MM.1S (cell line): ENCODE measurements around the gene UQCC5.
A peak's percentile ranks its signal among the peaks of the same experiment; 100 is the strongest.

Experiments
- DNase-seq: peaks from one replicate; pipeline ENCODE4 v3.0.0-alpha.2; 2015
- H2AFZ ChIP-seq: fragments of 300-600 bp; sonication (generic); 2 replicates; pipeline ENCODE4 v1.6.0; 2016; ENCODE audit warnings: antibody characterized with exemption, low read length
- H3F3A ChIP-seq: fragments of 300-600 bp; sonication (generic); 2 replicates; pipeline ENCODE4 v1.6.1; 2016; ENCODE audit warnings: mild to moderate bottlenecking, antibody characterized with exemption, low read length, moderate library complexity, mixed read lengths; ENCODE audit not compliant: insufficient read depth
- H3K27ac ChIP-seq: fragments of 300-600 bp; sonication (generic); 2 replicates; pipeline ENCODE4 v1.5.1; 2016; ENCODE audit warnings: mild to moderate bottlenecking, low read length
- H3K27me3 ChIP-seq: fragments of 300-600 bp; sonication (generic); replicated peaks from 2 replicates; pipeline ENCODE4 v1.6.0; 2016; ENCODE audit warnings: low read length; ENCODE audit not compliant: insufficient read depth
- H3K36me3 ChIP-seq: fragments of 300-600 bp; sonication (generic); replicated peaks from 2 replicates; pipeline ENCODE4 v1.6.1; 2016; ENCODE audit warnings: mild to moderate bottlenecking, low read length, mixed read lengths; ENCODE audit not compliant: insufficient read depth
- H3K4me1 ChIP-seq: fragments of 300-600 bp; sonication (generic); 2 replicates; pipeline ENCODE4 v1.6.1; 2016; ENCODE audit warnings: low read length, mixed read lengths
- H3K4me2 ChIP-seq: fragments of 300-600 bp; sonication (generic); 2 replicates; pipeline ENCODE4 v1.6.0; 2016; ENCODE audit warnings: low read depth, low read length
- H3K4me3 ChIP-seq: fragments of 300-600 bp; sonication (generic); 2 replicates; pipeline ENCODE4 v1.5.1; 2016; ENCODE audit warnings: low read length, mixed read lengths
- H3K79me2 ChIP-seq: fragments of 300-600 bp; sonication (generic); 2 replicates; pipeline ENCODE4 v1.6.1; 2016; ENCODE audit warnings: mixed run types, low read length, mixed read lengths
- H3K9ac ChIP-seq: fragments of 300-600 bp; sonication (generic); 2 replicates; pipeline ENCODE4 v1.6.1; 2016; ENCODE audit warnings: low read length, mixed read lengths
- H3K9me2 ChIP-seq: fragments of 300-600 bp; sonication (generic); replicated peaks from 2 replicates; pipeline ENCODE4 v1.6.1; 2016; ENCODE audit warnings: mild to moderate bottlenecking, low read length, mixed read lengths; ENCODE audit not compliant: insufficient read depth
- H3K9me3 ChIP-seq: fragments of 300-600 bp; sonication (generic); replicated peaks from 2 replicates; pipeline ENCODE4 v1.6.1; 2016; ENCODE audit warnings: mild to moderate bottlenecking, low read length, mixed read lengths; ENCODE audit not compliant: insufficient read depth
- H4K20me1 ChIP-seq: fragments of 300-600 bp; sonication (generic); 2 replicates; pipeline ENCODE4 v1.6.1; 2016; ENCODE audit warnings: mild to moderate bottlenecking, low read length, moderate library complexity, mixed read lengths; ENCODE audit not compliant: insufficient read depth
- EZH2 ChIP-seq: fragments of 300-600 bp; sonication (generic); optimal IDR thresholded peaks from 2 replicates; pipeline ENCODE3; 2017; ENCODE audit warnings: low read depth, mild to moderate bottlenecking, antibody characterized with exemption, low read length, mixed read lengths
- EZH2phosphoT487 ChIP-seq: fragments of 300-600 bp; sonication (generic); IDR thresholded peaks from 2 replicates; pipeline ENCODE4 v1.6.1; 2018; ENCODE audit warnings: antibody characterized with exemption, low read length
- TF ChIP-seq, protein P1 (sequence below): fragments of 300-600 bp; sonication (generic); IDR thresholded peaks from 2 replicates; pipeline ENCODE4 v1.5.1; 2016; ENCODE audit warnings: antibody characterized with exemption, low read length, mixed read lengths

Gene UQCC5

DNA sequence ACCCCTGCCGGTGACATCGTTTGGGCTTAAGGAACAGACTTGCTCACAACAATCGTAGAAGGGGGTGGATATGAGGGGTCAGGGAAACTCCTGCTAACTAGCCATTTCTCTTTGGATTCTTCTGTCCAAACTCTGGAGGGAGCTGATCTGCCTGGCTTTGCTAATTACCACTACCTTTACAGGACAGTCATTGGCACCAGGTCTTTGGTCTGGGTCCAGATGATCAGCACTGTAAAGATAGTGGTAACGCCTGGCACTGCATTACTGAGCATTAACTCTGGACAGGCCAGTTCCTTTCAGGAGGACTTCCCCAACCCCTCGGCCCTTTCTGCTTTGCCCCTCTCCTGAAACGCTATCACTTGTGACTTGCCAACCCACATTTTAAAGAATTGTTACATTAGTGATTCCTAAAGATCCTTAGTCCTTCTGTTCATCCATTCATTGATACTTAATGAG lies 788 bp downstream of the UQCC5 start:
- no peak for DNase-seq

DNA sequence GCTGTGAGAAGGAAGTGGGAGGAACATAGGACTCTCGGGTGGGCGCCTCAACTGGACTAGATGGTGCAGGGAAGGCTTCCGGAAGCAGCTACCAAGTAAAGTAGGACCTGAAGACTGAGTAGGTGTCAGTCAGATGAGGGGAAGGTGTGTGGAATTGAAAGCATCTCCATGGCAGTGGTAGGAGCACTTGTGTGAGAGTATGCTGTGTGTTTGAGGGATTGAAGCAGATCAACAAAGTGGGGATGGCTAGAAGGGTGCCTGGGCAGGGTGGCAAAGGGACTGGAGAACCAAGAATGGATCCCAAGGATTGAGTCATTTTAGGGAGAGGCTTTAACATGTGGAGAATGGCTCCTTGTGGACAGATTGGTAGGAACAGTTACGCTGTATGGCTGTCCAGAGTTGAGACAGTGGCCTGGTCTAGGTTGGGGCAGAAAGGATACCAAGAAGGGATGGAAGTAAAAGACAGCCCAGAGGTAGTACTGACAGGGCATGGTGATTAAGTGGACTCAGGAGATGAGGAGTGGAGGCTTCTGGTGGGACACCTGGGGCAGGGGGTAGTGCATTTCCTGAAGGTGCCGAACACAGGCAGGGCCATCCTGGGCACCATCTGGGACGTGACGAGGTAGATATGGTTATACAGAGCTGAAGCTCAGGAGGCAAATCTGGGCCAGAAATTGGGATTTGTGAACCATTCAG lies 1.5 kb downstream of the UQCC5 start:
- H3K27ac ChIP-seq = no peak overlapping the region
- TF ChIP-seq EZH2phosphoT487 = no peak
- TF ChIP-seq, protein P1, sequence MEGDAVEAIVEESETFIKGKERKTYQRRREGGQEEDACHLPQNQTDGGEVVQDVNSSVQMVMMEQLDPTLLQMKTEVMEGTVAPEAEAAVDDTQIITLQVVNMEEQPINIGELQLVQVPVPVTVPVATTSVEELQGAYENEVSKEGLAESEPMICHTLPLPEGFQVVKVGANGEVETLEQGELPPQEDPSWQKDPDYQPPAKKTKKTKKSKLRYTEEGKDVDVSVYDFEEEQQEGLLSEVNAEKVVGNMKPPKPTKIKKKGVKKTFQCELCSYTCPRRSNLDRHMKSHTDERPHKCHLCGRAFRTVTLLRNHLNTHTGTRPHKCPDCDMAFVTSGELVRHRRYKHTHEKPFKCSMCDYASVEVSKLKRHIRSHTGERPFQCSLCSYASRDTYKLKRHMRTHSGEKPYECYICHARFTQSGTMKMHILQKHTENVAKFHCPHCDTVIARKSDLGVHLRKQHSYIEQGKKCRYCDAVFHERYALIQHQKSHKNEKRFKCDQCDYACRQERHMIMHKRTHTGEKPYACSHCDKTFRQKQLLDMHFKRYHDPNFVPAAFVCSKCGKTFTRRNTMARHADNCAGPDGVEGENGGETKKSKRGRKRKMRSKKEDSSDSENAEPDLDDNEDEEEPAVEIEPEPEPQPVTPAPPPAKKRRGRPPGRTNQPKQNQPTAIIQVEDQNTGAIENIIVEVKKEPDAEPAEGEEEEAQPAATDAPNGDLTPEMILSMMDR = no peak
- no peak for TF ChIP-seq EZH2

More for the DNA sequence above, 788 bp downstream of the UQCC5 start:
- peak overlapping the region; percentile 94 for H3K9ac ChIP-seq
- H3K79me2 ChIP-seq = peaks cover 57% of the 10 kb centered on the region
- peak overlapping the region; percentile 72; the same call in 1 of the 2 replicates for H3K27ac ChIP-seq
- no peaks in the 10 kb centered on the region for H3K9me3 ChIP-seq
- peak overlapping the region; percentile 96 for H3K4me3 ChIP-seq
- peak overlapping the region; percentile 78 for H2AFZ ChIP-seq
- H3K4me2 ChIP-seq = peak overlapping the region; percentile 87
- H4K20me1 ChIP-seq = no peaks in the 10 kb centered on the region; the same call in 1 of the 2 replicates
- H3K27me3 ChIP-seq = no peaks in the 10 kb centered on the region
- peaks cover 18% of the 10 kb centered on the region for H3K4me1 ChIP-seq
- peaks cover 25% of the 10 kb centered on the region for H3F3A ChIP-seq
- H3K36me3 ChIP-seq = peaks cover 7% of the 10 kb centered on the region; the same call in 1 of the 2 replicates
- H3K9me2 ChIP-seq = no peaks in the 10 kb centered on the region
- TF ChIP-seq, protein P1 = no peak
- no peak for TF ChIP-seq EZH2
- no peak for TF ChIP-seq EZH2phosphoT487

DNA sequence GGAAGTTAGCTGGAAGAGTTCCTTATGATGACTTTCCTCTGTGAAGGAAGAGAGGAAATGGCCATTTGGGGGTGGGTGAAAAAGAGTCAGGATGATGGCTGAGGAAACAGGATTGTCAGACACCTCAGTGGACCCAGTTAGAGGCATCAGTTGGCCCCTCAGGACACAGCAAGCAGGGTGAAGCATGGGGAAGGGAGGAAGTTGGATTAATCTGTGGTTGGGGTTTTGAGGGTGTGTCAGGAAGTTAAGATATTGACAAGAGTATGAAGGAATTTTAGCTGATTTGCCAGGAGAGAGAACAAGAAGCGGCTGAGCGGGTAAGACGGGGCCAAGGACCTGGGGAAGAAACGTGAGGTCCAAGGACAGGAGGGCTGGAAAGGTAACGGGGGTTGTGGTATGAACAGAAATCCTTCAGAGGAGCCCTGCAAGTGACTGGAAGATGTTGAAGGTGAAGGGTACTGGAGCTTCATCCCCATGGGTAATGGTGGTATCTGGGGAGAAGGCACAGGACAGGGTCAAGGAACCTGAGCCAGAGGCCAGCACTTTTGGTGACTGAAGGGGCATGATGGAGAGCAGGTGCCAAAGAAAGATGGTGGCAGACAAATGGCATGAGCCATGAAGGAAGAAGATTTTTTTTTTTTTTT lies 2.7 kb downstream of the UQCC5 start:
- Histone ChIP-seq H3K4me3 (no peak overlapping the region), H3K9me2 (no peaks in the 10 kb centered on the region), H3K9me3 (no peaks in the 10 kb centered on the region), H3K27me3 (no peaks in the 10 kb centered on the region), H3K9ac (no peak overlapping the region), H3K4me1 (peaks cover 18% of the 10 kb centered on the region), H2AFZ (no peak overlapping the region), H3K79me2 (peaks cover 67% of the 10 kb centered on the region), H3K27ac (no peak overlapping the region), H3F3A (peaks cover 25% of the 10 kb centered on the region), H4K20me1 (no peaks in the 10 kb centered on the region; the same call in 1 of the 2 replicates), H3K4me2 (peak overlapping the region; percentile 16; the same call in 1 of the 2 replicates), H3K36me3 (peaks cover 7% of the 10 kb centered on the region; the same call in 1 of the 2 replicates)
- DNase-seq = no peak
- no peak for TF ChIP-seq EZH2
- TF ChIP-seq, protein P1 = no peak
- TF ChIP-seq EZH2phosphoT487 = no peak

More for the DNA sequence above, 1.5 kb downstream of the UQCC5 start:
- no peaks in the 10 kb centered on the region for H3K27me3 ChIP-seq
- no peak for DNase-seq
- peaks cover 7% of the 10 kb centered on the region; the same call in 1 of the 2 replicates for H3K36me3 ChIP-seq
- H3K4me1 ChIP-seq = peaks cover 18% of the 10 kb centered on the region
- peaks cover 60% of the 10 kb centered on the region for H3K79me2 ChIP-seq
- peak overlapping the region; percentile 96 for H3K4me3 ChIP-seq
- no peak overlapping the region for H2AFZ ChIP-seq
- H3K9me3 ChIP-seq = no peaks in the 10 kb centered on the region
- H3K4me2 ChIP-seq = peak overlapping the region; percentile 87
- no peaks in the 10 kb centered on the region for H3K9me2 ChIP-seq
- peaks cover 25% of the 10 kb centered on the region for H3F3A ChIP-seq
- H4K20me1 ChIP-seq = no peaks in the 10 kb centered on the region; the same call in 1 of the 2 replicates
- peak overlapping the region; percentile 94; the same call in 1 of the 2 replicates for H3K9ac ChIP-seq
